ENCODE results near the gene LETM1.

DNA sequence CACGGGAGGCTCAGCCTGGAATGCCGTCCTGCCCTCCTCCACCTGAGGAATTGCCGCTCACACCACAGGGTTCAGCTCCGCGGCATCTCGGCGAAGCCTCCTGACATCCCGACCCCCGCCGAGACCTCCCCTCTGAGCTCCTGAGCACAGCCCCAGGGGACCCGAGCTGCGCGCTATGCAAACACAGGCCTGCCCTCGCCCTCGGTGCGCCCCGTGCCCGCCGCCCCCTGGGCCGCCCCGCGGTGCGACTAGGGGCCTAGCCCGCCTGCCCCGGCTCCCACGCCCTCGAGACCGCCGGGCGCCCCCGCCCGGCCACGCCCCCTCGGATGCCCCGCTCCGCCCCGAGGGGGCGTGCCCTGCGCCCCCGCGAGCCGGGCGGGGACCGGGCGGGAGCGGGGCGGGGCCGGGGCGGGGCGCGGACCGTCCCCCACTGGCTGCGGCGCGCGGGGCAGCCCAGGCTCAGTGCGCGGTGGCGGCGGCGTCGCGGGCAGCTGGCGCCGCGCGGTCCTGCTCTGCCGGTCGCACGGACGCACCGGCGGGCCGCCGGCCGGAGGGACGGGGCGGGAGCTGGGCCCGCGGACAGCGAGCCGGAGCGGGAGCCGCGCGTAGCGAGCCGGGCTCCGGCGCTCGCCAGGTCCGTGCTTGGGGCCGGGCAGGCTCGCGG lies 63.0 kb downstream of the LETM1 start, which contains the start of gene FGFR3:
- TF ChIP-seq, protein P1, sequence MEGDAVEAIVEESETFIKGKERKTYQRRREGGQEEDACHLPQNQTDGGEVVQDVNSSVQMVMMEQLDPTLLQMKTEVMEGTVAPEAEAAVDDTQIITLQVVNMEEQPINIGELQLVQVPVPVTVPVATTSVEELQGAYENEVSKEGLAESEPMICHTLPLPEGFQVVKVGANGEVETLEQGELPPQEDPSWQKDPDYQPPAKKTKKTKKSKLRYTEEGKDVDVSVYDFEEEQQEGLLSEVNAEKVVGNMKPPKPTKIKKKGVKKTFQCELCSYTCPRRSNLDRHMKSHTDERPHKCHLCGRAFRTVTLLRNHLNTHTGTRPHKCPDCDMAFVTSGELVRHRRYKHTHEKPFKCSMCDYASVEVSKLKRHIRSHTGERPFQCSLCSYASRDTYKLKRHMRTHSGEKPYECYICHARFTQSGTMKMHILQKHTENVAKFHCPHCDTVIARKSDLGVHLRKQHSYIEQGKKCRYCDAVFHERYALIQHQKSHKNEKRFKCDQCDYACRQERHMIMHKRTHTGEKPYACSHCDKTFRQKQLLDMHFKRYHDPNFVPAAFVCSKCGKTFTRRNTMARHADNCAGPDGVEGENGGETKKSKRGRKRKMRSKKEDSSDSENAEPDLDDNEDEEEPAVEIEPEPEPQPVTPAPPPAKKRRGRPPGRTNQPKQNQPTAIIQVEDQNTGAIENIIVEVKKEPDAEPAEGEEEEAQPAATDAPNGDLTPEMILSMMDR (conservative IDR thresholded peaks at IDR 0.05; ENCODE audit: low read length) = no peak
- TF ChIP-seq EZH2phosphoT487 (IDR thresholded peaks at IDR 0.05; ENCODE audit: borderline replicate concordance, low read depth, low read length) = no peak

All from OCI-LY7 (cell line).